OCI-LY1 (cell line): ENCODE measurements around the gene PRMT7.

ENCODE experiments used
- H2AFZ ChIP-seq: fragments of 200-600 bp; sonication (generic), shearing (Covaris generic); 2 replicates; pipeline ENCODE4 v1.6.0; 2014; ENCODE audit warnings: antibody characterized with exemption, mild to moderate bottlenecking, low read length
- H3F3A ChIP-seq: fragments of 200-600 bp; sonication (generic), shearing (Covaris generic); 2 replicates; pipeline ENCODE4 v1.6.0; 2014; ENCODE audit warnings: mild to moderate bottlenecking, antibody characterized with exemption, low read length, moderate library complexity; ENCODE audit not compliant: insufficient read depth
- H3K27ac ChIP-seq: fragments of 200-600 bp; sonication (generic); 2 replicates; pipeline ENCODE4 v1.5.1; 2014; ENCODE audit warnings: low read length, mixed run types, mild to moderate bottlenecking, low read depth; ENCODE audit not compliant: poor library complexity, severe bottlenecking
- H3K27me3 ChIP-seq: fragments of 200-600 bp; sonication (generic); 2 replicates; pipeline ENCODE4 v1.6.0; 2014; ENCODE audit warnings: antibody characterized with exemption, mild to moderate bottlenecking, low read length, moderate library complexity; ENCODE audit not compliant: insufficient read depth
- H3K36me3 ChIP-seq: fragments of 200-600 bp; sonication (generic); 2 replicates; pipeline ENCODE4 v1.6.1; 2014; ENCODE audit warnings: mild to moderate bottlenecking, antibody characterized with exemption, low read length, moderate library complexity, mixed read lengths; ENCODE audit not compliant: insufficient read depth
- H3K4me1 ChIP-seq: fragments of 200-600 bp; sonication (generic); 2 replicates; pipeline ENCODE4 v1.5.1; 2014; ENCODE audit warnings: mild to moderate bottlenecking, low read length, moderate library complexity; ENCODE audit not compliant: insufficient read depth, severe bottlenecking
- H3K4me2 ChIP-seq: fragments of 200-600 bp; sonication (generic), shearing (Covaris generic); 2 replicates; pipeline ENCODE4 v1.6.1; 2014; ENCODE audit warnings: low read length
- H3K4me3 ChIP-seq: fragments of 200-600 bp; sonication (generic); 2 replicates; pipeline ENCODE4 v1.5.1; 2014; ENCODE audit warnings: low read length, low read depth, mild to moderate bottlenecking, mixed read lengths; ENCODE audit not compliant: poor library complexity, severe bottlenecking
- H3K79me2 ChIP-seq: fragments of 200-600 bp; shearing (Covaris generic); 2 replicates; pipeline ENCODE4 v1.6.1; 2016; ENCODE audit warnings: mixed run types, low read length, mixed read lengths; ENCODE audit not compliant: insufficient read depth
- H3K9ac ChIP-seq: fragments of 200-600 bp; sonication (generic), shearing (Covaris generic); 2 replicates; pipeline ENCODE4 v1.6.1; 2014; ENCODE audit warnings: mild to moderate bottlenecking, low read length, mixed read lengths
- H3K9me2 ChIP-seq: fragments of 200-600 bp; sonication (generic), shearing (Covaris generic); 2 replicates; pipeline ENCODE4 v1.6.1; 2014; ENCODE audit warnings: low read depth, mild to moderate bottlenecking, low read length, mixed read lengths
- H3K9me3 ChIP-seq: fragments of 200-600 bp; shearing (Covaris generic); 2 replicates; pipeline ENCODE4 v1.6.1; 2014; ENCODE audit warnings: low read length, mixed read lengths
- H4K20me1 ChIP-seq: fragments of 200-600 bp; sonication (generic), shearing (Covaris generic); 2 replicates; pipeline ENCODE4 v1.6.0; 2016; ENCODE audit warnings: mild to moderate bottlenecking, low read length; ENCODE audit not compliant: insufficient read depth
- CTCF ChIP-seq: fragments of 200-600 bp; sonication (generic), shearing (Covaris generic); IDR thresholded peaks from 2 replicates; pipeline ENCODE4 v1.5.1; 2017; ENCODE audit warnings: mild to moderate bottlenecking, antibody characterized with exemption, low read length, moderate library complexity, mixed read lengths
- EZH2 ChIP-seq: fragments of 200-600 bp; sonication (generic), shearing (Covaris generic); IDR thresholded peaks from 2 replicates; pipeline ENCODE4 v1.8.0; 2017; ENCODE audit warnings: borderline replicate concordance, mixed run types, mild to moderate bottlenecking, antibody characterized with exemption, low read length, moderate library complexity, mixed read lengths

PRMT7 gene

GRCh38 chr16:68289202-68289601 is 21.6 kb upstream of the PRMT7 start:
- Histone ChIP-seq H3F3A (peaks cover 5% of the 10 kb centered on the region; the same call in 1 of the 2 replicates), H3K4me2 (no peak overlapping the region), H3K9me2 (no peaks in the 10 kb centered on the region), H3K27ac (peak overlapping the region; percentile 34), H3K79me2 (peaks cover 5% of the 10 kb centered on the region; the same call in 1 of the 2 replicates), H3K27me3 (no peaks in the 10 kb centered on the region), H3K36me3 (peaks cover 70% of the 10 kb centered on the region), H2AFZ (no peak overlapping the region), H3K9ac (no peak overlapping the region), H3K4me3 (no peak overlapping the region), H3K4me1 (peaks cover 49% of the 10 kb centered on the region), H4K20me1 (no peaks in the 10 kb centered on the region), H3K9me3 (no peaks in the 10 kb centered on the region)
- no peak for TF ChIP-seq CTCF
- no peak for TF ChIP-seq EZH2

GRCh38 chr16:68289621-68290329 is 21.0 kb upstream of the PRMT7 start:
- Histone ChIP-seq H3K27ac (peak overlapping the region; percentile 34), H3K9ac (no peak overlapping the region), H3K27me3 (no peaks in the 10 kb centered on the region), H4K20me1 (no peaks in the 10 kb centered on the region), H3K36me3 (peaks cover 76% of the 10 kb centered on the region), H3K4me2 (no peak overlapping the region), H3F3A (no peaks in the 10 kb centered on the region), H3K9me3 (no peaks in the 10 kb centered on the region), H3K4me3 (no peak overlapping the region), H3K79me2 (peaks cover 5% of the 10 kb centered on the region; the same call in 1 of the 2 replicates), H3K4me1 (peaks cover 44% of the 10 kb centered on the region), H2AFZ (no peak overlapping the region), H3K9me2 (no peaks in the 10 kb centered on the region)
- no peak for TF ChIP-seq CTCF
- no peak for TF ChIP-seq EZH2

- Histone ChIP-seq H3K36me3 (peaks cover 82% of the 10 kb centered on the region), H3K4me2 (no peak overlapping the region), H3K4me3 (no peak overlapping the region), H3K27ac (peak overlapping the region; percentile 34), H3F3A (no peaks in the 10 kb centered on the region), H4K20me1 (no peaks in the 10 kb centered on the region), H3K4me1 (peaks cover 37% of the 10 kb centered on the region), H3K9me3 (no peaks in the 10 kb centered on the region), H3K79me2 (peaks cover 5% of the 10 kb centered on the region; the same call in 1 of the 2 replicates), H2AFZ (no peak overlapping the region), H3K9ac (no peak overlapping the region), H3K9me2 (no peaks in the 10 kb centered on the region), H3K27me3 (no peaks in the 10 kb centered on the region)
- TF ChIP-seq EZH2 (no peak), CTCF (no peak)
Observed at GRCh38 chr16:68290450-68290849, 20.4 kb upstream of the PRMT7 start.
